Liver (tissue), 9 donors: ENCODE data around the gene IARS2. TPM values are rescaled to one million over a fixed set of nuclear protein-coding genes. Genes with fewer than 3 reads are reported as not detected.
A peak's percentile ranks its signal among the peaks of the same experiment; 100 is the strongest.

ENCODE experiments used
- DNase-seq: peaks from one replicate; pipeline ENCODE4 v3.0.0-alpha.2; 2017; ENCODE audit warnings: low spot score
- H3K27ac ChIP-seq, 2 donors: one replicate each; pipeline ENCODE4 v1.7.0; 2013; ENCODE audit warnings: inconsistent platforms in 2 of 2, low read length in 2 of 2, control low read depth in 1 of 2, low read depth in 1 of 2, mild to moderate bottlenecking in 1 of 2
- H3K27me3 ChIP-seq, 4 donors: one replicate each; pipeline versions ENCODE4 v1.6.1 to v1.7.0; 2013; ENCODE audit warnings: low read length in 3 of 4, inconsistent platforms in 1 of 4, mild to moderate bottlenecking in 1 of 4, moderate library complexity in 1 of 4; ENCODE audit not compliant: control insufficient read depth in 4 of 4, insufficient read depth in 4 of 4
- H3K36me3 ChIP-seq, 4 donors: one replicate each; pipeline versions ENCODE4 v1.6.1 to v1.7.0; 2013; ENCODE audit warnings: low read length in 3 of 4, mild to moderate bottlenecking in 3 of 4, low read depth in 1 of 4, moderate library complexity in 1 of 4; ENCODE audit not compliant: control insufficient read depth in 4 of 4, insufficient read depth in 3 of 4
- H3K4me1 ChIP-seq, 4 donors: one replicate each; pipeline versions ENCODE4 v1.6.1 to v1.7.0; 2013; ENCODE audit warnings: low read length in 3 of 4, mild to moderate bottlenecking in 3 of 4, moderate library complexity in 1 of 4; ENCODE audit not compliant: control insufficient read depth in 4 of 4, insufficient read depth in 4 of 4
- H3K4me3 ChIP-seq, 3 donors: one replicate each; pipeline versions ENCODE4 v1.6.1 to v1.7.0; 2013; ENCODE audit warnings: low read length in 3 of 3, control low read depth in 1 of 3, low read depth in 1 of 3, mild to moderate bottlenecking in 1 of 3
- H3K9ac ChIP-seq, 2 donors: one replicate each; pipeline ENCODE4 v1.7.0; 2013; ENCODE audit warnings: low read length in 2 of 2, mild to moderate bottlenecking in 2 of 2, moderate library complexity in 2 of 2, control low read depth in 1 of 2, low read depth in 1 of 2
- H3K9me3 ChIP-seq, 4 donors: one replicate each; pipeline versions ENCODE4 v1.6.1 to v1.7.0; 2013; ENCODE audit warnings: low read length in 3 of 4; ENCODE audit not compliant: control insufficient read depth in 4 of 4
- EGR1 ChIP-seq, 2 donors: IDR thresholded peaks; 2 replicates each; pipeline ENCODE4 v1.6.1; 2016 to 2018; ENCODE audit warnings: antibody characterized with exemption in 2 of 2, low read depth in 2 of 2
- FOXA1 ChIP-seq: IDR thresholded peaks from 2 replicates; pipeline ENCODE4 v1.6.1; 2016; ENCODE audit warnings: antibody characterized with exemption
- FOXA2 ChIP-seq: IDR thresholded peaks from 2 replicates; pipeline ENCODE4 v1.6.1; 2016; ENCODE audit warnings: antibody characterized with exemption
- GABPA ChIP-seq, 2 donors: IDR thresholded peaks in 1 of 2; conservative IDR thresholded peaks in 1 of 2; 2 replicates each; pipeline ENCODE4 v1.6.1; 2016; ENCODE audit warnings: antibody characterized with exemption in 2 of 2, mild to moderate bottlenecking in 1 of 2, moderate library complexity in 1 of 2
- HNF4A ChIP-seq, 2 donors: conservative IDR thresholded peaks; 2 replicates each; pipeline ENCODE4 v1.6.1; 2016; ENCODE audit warnings: antibody characterized with exemption in 2 of 2, mild to moderate bottlenecking in 2 of 2
- HNF4G ChIP-seq: IDR thresholded peaks from 2 replicates; pipeline ENCODE4 v1.6.1; 2016; ENCODE audit warnings: antibody characterized with exemption
- JUND ChIP-seq, 2 donors: IDR thresholded peaks; 2 replicates each; pipeline ENCODE4 v1.6.1; 2016; ENCODE audit warnings: antibody characterized with exemption in 2 of 2
- NR2F2 ChIP-seq: IDR thresholded peaks from 2 replicates; pipeline ENCODE4 v1.6.1; 2016; ENCODE audit warnings: antibody characterized with exemption
- RAD21 ChIP-seq, 2 donors: IDR thresholded peaks; 2 replicates each; pipeline ENCODE4 v1.6.1; 2016; ENCODE audit warnings: antibody characterized with exemption in 2 of 2, mild to moderate bottlenecking in 2 of 2
- RXRA ChIP-seq, 2 donors: IDR thresholded peaks; 2 replicates each; pipeline ENCODE4 v1.6.1; 2017 to 2018; ENCODE audit warnings: antibody characterized with exemption in 2 of 2, mild to moderate bottlenecking in 1 of 2
- SP1 ChIP-seq: IDR thresholded peaks from 2 replicates; pipeline ENCODE4 v1.6.1; 2018; ENCODE audit warnings: antibody characterized with exemption, mild to moderate bottlenecking
- TAF1 ChIP-seq: conservative IDR thresholded peaks from 2 replicates; pipeline ENCODE4 v1.6.1; 2016; ENCODE audit warnings: antibody characterized with exemption, mild to moderate bottlenecking
- YY1 ChIP-seq: IDR thresholded peaks from 2 replicates; pipeline ENCODE4 v1.6.1; 2016; ENCODE audit warnings: antibody characterized with exemption, mild to moderate bottlenecking
- WGBS: extraction: QIAGEN DNeasy Blood & Tissue Kit; methylation state at CpG from one replicate; pipeline ENCODE4 v1.1.7; 2013; 5-methylcytosine and 5-hydroxymethylcytosine counted together
- polyA plus RNA-seq, 2 donors: library from polyadenylated mRNA; stranded (reverse) in 1 of 2; unstranded in 1 of 2; fragments of 200-250 nt in 1 of 2; fragments of >200 nt in 1 of 2; fragmentation: Nextera tagmentation in 1 of 2; extraction: Ambion mirVana in 1 of 2; gene quantifications; one replicate each; pipeline versions ENCODE4 v1.2.1 to v1.2.3, GENCODE V29; 2013 to 2015
- total RNA-seq, 2 donors: library from RNA; depleted of rRNA; stranded (reverse); fragments of >200 nt; gene quantifications; one replicate each; pipeline ENCODE4 v1.2.3, GENCODE V29; 2014
- TF ChIP-seq, protein P1 (sequence below): IDR thresholded peaks from 2 replicates; pipeline ENCODE4 v1.6.1; 2016; ENCODE audit warnings: antibody characterized with exemption
- TF ChIP-seq, protein P2 (sequence below): IDR thresholded peaks from 2 replicates; pipeline ENCODE4 v1.6.1; 2016; ENCODE audit warnings: antibody characterized with exemption
- TF ChIP-seq, protein P3 (sequence below): IDR thresholded peaks from 2 replicates; pipeline ENCODE4 v1.6.1; 2016; ENCODE audit warnings: antibody characterized with exemption, mild to moderate bottlenecking
- TF ChIP-seq, protein P4 (sequence below): fragments of 150-350 bp; IDR thresholded peaks from 2 replicates; pipeline ENCODE4 v1.5.1; 2017; ENCODE audit warnings: improper control_type of control experiment, low read depth, low read length; ENCODE audit not compliant: missing input control
- TF ChIP-seq, protein P5 (sequence below): IDR thresholded peaks from 2 replicates; pipeline ENCODE4 v1.6.1; 2016; ENCODE audit warnings: antibody characterized with exemption
- donor health status: healthy.
- donor health status: healthy.
- donor health status: healthy.
- donor health status: healthy.
- donor health status: healthy.

IARS2 gene
- total and polyA plus RNA-seq, 4 donors: 31.8 to 53.8 (median 44.2) TPM

DNA sequence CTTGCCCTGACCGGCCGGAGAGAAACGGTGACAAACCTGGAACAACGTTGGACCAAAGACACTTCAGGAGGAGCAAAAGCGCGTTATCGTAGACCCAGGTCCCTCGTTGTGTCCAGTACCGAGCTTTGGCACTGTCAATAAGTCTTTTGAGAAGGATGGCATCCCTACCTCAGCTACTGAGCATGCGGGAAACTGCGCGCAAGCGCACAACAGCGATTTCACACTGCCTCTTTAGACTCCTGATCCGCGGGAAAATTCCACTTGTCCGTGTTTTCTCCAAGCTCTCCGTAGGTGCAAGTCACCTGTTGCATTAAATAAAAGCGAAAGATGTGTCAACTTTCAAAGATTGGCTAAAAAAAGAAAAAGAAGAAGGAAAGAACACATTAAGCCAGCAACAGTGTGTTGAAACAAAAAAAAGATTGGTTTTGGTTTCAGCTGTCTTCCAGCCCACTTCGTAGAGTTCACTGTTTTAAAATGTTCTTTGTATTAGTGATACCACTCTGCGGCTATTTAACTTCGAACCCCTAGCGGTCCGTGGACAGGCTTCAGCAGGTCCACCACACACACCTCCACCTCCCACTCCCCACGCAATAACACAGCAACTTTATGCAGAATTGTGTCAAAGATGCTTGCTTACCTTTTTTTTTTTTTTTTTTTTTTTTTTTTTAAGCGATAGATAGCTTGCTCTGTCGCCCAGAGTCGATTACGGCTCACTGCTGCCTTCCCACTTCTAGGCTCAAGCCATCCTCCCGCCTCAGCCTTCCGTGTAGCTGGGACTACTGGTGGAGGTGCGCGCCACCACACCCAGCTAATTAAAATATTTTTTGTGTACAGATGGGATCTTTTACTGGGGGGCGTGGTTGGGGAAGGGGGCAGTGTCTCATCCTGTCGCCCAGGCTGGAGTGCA, 4.0 kb upstream of the IARS2 start, which contains the start of gene BPNT1:
Gene BPNT1, minus strand, starts transcription at position 139 of the 907 bp plus-strand sequence. CDS start 9,942 bp downstream, outside the sequence.
- Histone ChIP-seq H3K27me3 (no peaks in the 10 kb centered on the region), H3K9me3 (no peaks in the 10 kb centered on the region), H3K36me3 (no peaks in the 10 kb centered on the region), H3K4me1 (peaks cover 5 to 17% (median 8%) of the 10 kb centered on the region in 4 donors), H3K4me3 (peak within 1 kb of the TSS; percentile 66 to 98 (median 89)), H3K9ac (peak within 1 kb of the TSS; percentile 68 to 93), H3K27ac (peak within 1 kb of the TSS; percentile 45 to 71)
- WGBS: 5% methylated on average over 35 of the region's 35 CpGs
- peak; percentile 98 for DNase-seq
- peak; percentile 82 for TF ChIP-seq FOXA1
- TF ChIP-seq, protein P1, sequence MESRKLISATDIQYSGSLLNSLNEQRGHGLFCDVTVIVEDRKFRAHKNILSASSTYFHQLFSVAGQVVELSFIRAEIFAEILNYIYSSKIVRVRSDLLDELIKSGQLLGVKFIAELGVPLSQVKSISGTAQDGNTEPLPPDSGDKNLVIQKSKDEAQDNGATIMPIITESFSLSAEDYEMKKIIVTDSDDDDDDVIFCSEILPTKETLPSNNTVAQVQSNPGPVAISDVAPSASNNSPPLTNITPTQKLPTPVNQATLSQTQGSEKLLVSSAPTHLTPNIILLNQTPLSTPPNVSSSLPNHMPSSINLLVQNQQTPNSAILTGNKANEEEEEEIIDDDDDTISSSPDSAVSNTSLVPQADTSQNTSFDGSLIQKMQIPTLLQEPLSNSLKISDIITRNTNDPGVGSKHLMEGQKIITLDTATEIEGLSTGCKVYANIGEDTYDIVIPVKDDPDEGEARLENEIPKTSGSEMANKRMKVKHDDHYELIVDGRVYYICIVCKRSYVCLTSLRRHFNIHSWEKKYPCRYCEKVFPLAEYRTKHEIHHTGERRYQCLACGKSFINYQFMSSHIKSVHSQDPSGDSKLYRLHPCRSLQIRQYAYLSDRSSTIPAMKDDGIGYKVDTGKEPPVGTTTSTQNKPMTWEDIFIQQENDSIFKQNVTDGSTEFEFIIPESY: peak; percentile 80
- TF ChIP-seq, protein P2, sequence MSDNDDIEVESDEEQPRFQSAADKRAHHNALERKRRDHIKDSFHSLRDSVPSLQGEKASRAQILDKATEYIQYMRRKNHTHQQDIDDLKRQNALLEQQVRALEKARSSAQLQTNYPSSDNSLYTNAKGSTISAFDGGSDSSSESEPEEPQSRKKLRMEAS: peak; percentile 95
- peak; percentile 75 for TF ChIP-seq SP1
- peak; percentile 20 for TF ChIP-seq HNF4G
- peak; percentile 74 for TF ChIP-seq FOXA2
- TF ChIP-seq JUND (IDR thresholded peaks at IDR 0.05): peak in 1 of 2 donors; percentile 61
- peak; percentile 67 to 74 for TF ChIP-seq HNF4A (conservative IDR thresholded peaks at IDR 0.05)
- TF ChIP-seq YY1: peak; percentile 95
- TF ChIP-seq, protein P3, sequence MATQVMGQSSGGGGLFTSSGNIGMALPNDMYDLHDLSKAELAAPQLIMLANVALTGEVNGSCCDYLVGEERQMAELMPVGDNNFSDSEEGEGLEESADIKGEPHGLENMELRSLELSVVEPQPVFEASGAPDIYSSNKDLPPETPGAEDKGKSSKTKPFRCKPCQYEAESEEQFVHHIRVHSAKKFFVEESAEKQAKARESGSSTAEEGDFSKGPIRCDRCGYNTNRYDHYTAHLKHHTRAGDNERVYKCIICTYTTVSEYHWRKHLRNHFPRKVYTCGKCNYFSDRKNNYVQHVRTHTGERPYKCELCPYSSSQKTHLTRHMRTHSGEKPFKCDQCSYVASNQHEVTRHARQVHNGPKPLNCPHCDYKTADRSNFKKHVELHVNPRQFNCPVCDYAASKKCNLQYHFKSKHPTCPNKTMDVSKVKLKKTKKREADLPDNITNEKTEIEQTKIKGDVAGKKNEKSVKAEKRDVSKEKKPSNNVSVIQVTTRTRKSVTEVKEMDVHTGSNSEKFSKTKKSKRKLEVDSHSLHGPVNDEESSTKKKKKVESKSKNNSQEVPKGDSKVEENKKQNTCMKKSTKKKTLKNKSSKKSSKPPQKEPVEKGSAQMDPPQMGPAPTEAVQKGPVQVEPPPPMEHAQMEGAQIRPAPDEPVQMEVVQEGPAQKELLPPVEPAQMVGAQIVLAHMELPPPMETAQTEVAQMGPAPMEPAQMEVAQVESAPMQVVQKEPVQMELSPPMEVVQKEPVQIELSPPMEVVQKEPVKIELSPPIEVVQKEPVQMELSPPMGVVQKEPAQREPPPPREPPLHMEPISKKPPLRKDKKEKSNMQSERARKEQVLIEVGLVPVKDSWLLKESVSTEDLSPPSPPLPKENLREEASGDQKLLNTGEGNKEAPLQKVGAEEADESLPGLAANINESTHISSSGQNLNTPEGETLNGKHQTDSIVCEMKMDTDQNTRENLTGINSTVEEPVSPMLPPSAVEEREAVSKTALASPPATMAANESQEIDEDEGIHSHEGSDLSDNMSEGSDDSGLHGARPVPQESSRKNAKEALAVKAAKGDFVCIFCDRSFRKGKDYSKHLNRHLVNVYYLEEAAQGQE: peak; percentile 74
- TF ChIP-seq, protein P4, sequence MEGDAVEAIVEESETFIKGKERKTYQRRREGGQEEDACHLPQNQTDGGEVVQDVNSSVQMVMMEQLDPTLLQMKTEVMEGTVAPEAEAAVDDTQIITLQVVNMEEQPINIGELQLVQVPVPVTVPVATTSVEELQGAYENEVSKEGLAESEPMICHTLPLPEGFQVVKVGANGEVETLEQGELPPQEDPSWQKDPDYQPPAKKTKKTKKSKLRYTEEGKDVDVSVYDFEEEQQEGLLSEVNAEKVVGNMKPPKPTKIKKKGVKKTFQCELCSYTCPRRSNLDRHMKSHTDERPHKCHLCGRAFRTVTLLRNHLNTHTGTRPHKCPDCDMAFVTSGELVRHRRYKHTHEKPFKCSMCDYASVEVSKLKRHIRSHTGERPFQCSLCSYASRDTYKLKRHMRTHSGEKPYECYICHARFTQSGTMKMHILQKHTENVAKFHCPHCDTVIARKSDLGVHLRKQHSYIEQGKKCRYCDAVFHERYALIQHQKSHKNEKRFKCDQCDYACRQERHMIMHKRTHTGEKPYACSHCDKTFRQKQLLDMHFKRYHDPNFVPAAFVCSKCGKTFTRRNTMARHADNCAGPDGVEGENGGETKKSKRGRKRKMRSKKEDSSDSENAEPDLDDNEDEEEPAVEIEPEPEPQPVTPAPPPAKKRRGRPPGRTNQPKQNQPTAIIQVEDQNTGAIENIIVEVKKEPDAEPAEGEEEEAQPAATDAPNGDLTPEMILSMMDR: peak; percentile 20
- TF ChIP-seq EGR1 (IDR thresholded peaks at IDR 0.05; ENCODE audit: low read depth in 2 of 2): peak; percentile 34 to 64
- TF ChIP-seq NR2F2: peak; percentile 37
- peak; percentile 86 for TF ChIP-seq TAF1
- TF ChIP-seq RAD21 (IDR thresholded peaks at IDR 0.05): peak in 1 of 2 donors; percentile 28
- TF ChIP-seq, protein P5, sequence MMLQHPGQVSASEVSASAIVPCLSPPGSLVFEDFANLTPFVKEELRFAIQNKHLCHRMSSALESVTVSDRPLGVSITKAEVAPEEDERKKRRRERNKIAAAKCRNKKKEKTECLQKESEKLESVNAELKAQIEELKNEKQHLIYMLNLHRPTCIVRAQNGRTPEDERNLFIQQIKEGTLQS: peak; percentile 53
- TF ChIP-seq GABPA (IDR thresholded peaks at IDR 0.05 in 1 of 2, conservative IDR thresholded peaks at IDR 0.05 in 1 of 2): peak; percentile 39 to 79
- TF ChIP-seq RXRA (IDR thresholded peaks at IDR 0.05): peak; percentile 45 to 46
